IMR-90 (cell line): Measurements from ENCODE around the gene MGA. TPM values are rescaled to one million over a fixed set of nuclear protein-coding genes. Genes with fewer than 3 reads are reported as not detected.

Source experiments
- ATAC-seq: fragments of 200-7000 bp; cut with Tn5 transposase; 2 replicates; pipeline ENCODE4 v1.9.1; 2020; ENCODE audit warnings: low read depth, mild to moderate bottlenecking, moderate library complexity
- BruUV-seq: library from RNA; stranded (reverse); fragments of 400-500 nt; replicated peaks from 2 replicates; lab custom pipeline; 2021; lab: Mats Ljungman, UMichigan
- CTCF ChIA-PET: fragments of 300-600 bp; formaldehyde crosslinking; extraction: SDS; loops from one replicate; lab custom pipeline; 2021; ENCODE audit warnings: antibody characterized with exemption; lab: Yijun Ruan, JAX
- POLR2A ChIA-PET: fragments of 300-600 bp; sonication (Branson Sonifier 250); formaldehyde crosslinking; loops from one replicate; lab custom pipeline; 2022; ENCODE audit warnings: antibody characterized with exemption; ENCODE audit not compliant: unreplicated experiment; lab: Charles Lee
- DNase-seq: peaks from one replicate; pipeline ENCODE4 v3.0.0; 2013
- H2AFZ ChIP-seq: replicated peaks from 2 replicates; pipeline ENCODE3; 2013; ENCODE audit warnings: low read length, mild to moderate bottlenecking; ENCODE audit not compliant: poor library complexity
- H2AK5ac ChIP-seq: 2 replicates; pipeline ENCODE4 v1.6.1; 2013; ENCODE audit warnings: low read depth, low read length, inconsistent platforms
- H2AK9ac ChIP-seq: replicated peaks from 2 replicates; pipeline ENCODE3; 2013; ENCODE audit warnings: mild to moderate bottlenecking, low read depth, low read length, moderate library complexity; ENCODE audit not compliant: poor library complexity
- H2BK120ac ChIP-seq: 2 replicates; pipeline ENCODE4 v1.6.1; 2013; ENCODE audit warnings: low read depth, low read length, inconsistent platforms
- H2BK15ac ChIP-seq: 3 replicates; pipeline ENCODE4 v1.6.1; 2013; ENCODE audit warnings: low read depth, low read length, inconsistent platforms
- H2BK20ac ChIP-seq: 2 replicates; pipeline ENCODE4 v1.6.1; 2013; ENCODE audit warnings: low read depth, mild to moderate bottlenecking, inconsistent platforms, low read length, moderate library complexity
- H2BK5ac ChIP-seq: 2 replicates; pipeline ENCODE4 v1.6.1; 2013; ENCODE audit warnings: mild to moderate bottlenecking, low read depth, low read length, inconsistent platforms; ENCODE audit not compliant: poor library complexity, severe bottlenecking
- H3K14ac ChIP-seq: replicated peaks from 2 replicates; pipeline ENCODE4 v1.6.1; 2013; ENCODE audit warnings: low read depth, low read length, inconsistent platforms
- H3K18ac ChIP-seq: 2 replicates; pipeline ENCODE4 v1.6.1; 2013; ENCODE audit warnings: low read depth, low read length, control low read depth
- H3K23ac ChIP-seq: 2 replicates; pipeline ENCODE4 v1.6.1; 2013; ENCODE audit warnings: low read depth, low read length, inconsistent platforms
- H3K27ac ChIP-seq: 2 replicates; pipeline ENCODE4 v1.5.1; 2013; ENCODE audit warnings: mild to moderate bottlenecking, control low read depth, low read length; ENCODE audit not compliant: insufficient read depth
- H3K27me3 ChIP-seq: 2 replicates; pipeline ENCODE4 v1.6.1; 2013; ENCODE audit warnings: low read length; ENCODE audit not compliant: control insufficient read depth, insufficient read depth
- H3K36me3 ChIP-seq: 2 replicates; pipeline ENCODE4 v1.6.1; 2013; ENCODE audit warnings: low read length, mixed read lengths; ENCODE audit not compliant: control insufficient read depth, insufficient read depth
- H3K4ac ChIP-seq: 2 replicates; pipeline ENCODE4 v1.6.1; 2013; ENCODE audit warnings: low read depth, low read length, inconsistent platforms
- H3K4me1 ChIP-seq: 2 replicates; pipeline ENCODE4 v1.6.1; 2013; ENCODE audit warnings: low read length, mixed read lengths; ENCODE audit not compliant: control insufficient read depth, insufficient read depth
- H3K4me2 ChIP-seq: 2 replicates; pipeline ENCODE4 v1.6.1; 2013; ENCODE audit warnings: low read depth, mild to moderate bottlenecking, control low read depth, low read length, moderate library complexity
- H3K4me3 ChIP-seq: 2 replicates; pipeline ENCODE4 v1.5.1; 2013; ENCODE audit warnings: low read depth, mild to moderate bottlenecking, control low read depth, low read length, moderate library complexity; ENCODE audit not compliant: insufficient read depth
- H3K56ac ChIP-seq: 2 replicates; pipeline ENCODE4 v1.6.1; 2013; ENCODE audit warnings: low read length, inconsistent platforms; ENCODE audit not compliant: insufficient read depth; ENCODE audit errors: extremely low read depth
- H3K79me1 ChIP-seq, 2 experiments: 2 replicates each; pipeline ENCODE4 v1.6.1; 2013; ENCODE audit warnings: low read length in 2 of 2, inconsistent platforms in 1 of 2, low read depth in 1 of 2
- H3K9ac ChIP-seq: 2 replicates; pipeline ENCODE4 v1.6.1; 2013; ENCODE audit warnings: low read depth, low read length, control low read depth
- H3K9me1 ChIP-seq: 2 replicates; pipeline ENCODE4 v1.6.1; 2013; ENCODE audit warnings: low read length, inconsistent platforms; ENCODE audit not compliant: insufficient read depth
- H3K9me3 ChIP-seq: 2 replicates; pipeline ENCODE4 v1.6.1; 2013; ENCODE audit warnings: low read length; ENCODE audit not compliant: control insufficient read depth, insufficient read depth
- H4K20me1 ChIP-seq: 2 replicates; pipeline ENCODE4 v1.6.1; 2013; ENCODE audit warnings: low read length, inconsistent platforms; ENCODE audit not compliant: insufficient read depth
- H4K5ac ChIP-seq: 2 replicates; pipeline ENCODE4 v1.6.1; 2013; ENCODE audit warnings: mild to moderate bottlenecking, low read depth, low read length, control low read depth
- H4K8ac ChIP-seq, 2 experiments: 2 replicates each; pipeline ENCODE4 v1.6.1; 2013; ENCODE audit warnings: low read depth in 2 of 2, low read length in 2 of 2, control low read depth in 1 of 2, inconsistent platforms in 1 of 2
- H4K91ac ChIP-seq: 2 replicates; pipeline ENCODE4 v1.6.1; 2013; ENCODE audit warnings: low read depth, low read length, inconsistent platforms; ENCODE audit not compliant: insufficient read depth
- BHLHE40 ChIP-seq: fragments of 150-350 bp; IDR thresholded peaks from 2 replicates; pipeline ENCODE4 v1.6.1; 2016; ENCODE audit warnings: mild to moderate bottlenecking, low read depth, low read length
- CEBPB ChIP-seq: IDR thresholded peaks from 2 replicates; pipeline ENCODE4 v1.6.1; 2012; ENCODE audit warnings: low read depth, low read length, improper control_type of control experiment
- CHD1 ChIP-seq: IDR thresholded peaks from 2 replicates; pipeline ENCODE4 v1.6.1; 2012; ENCODE audit warnings: low read depth, low read length, improper control_type of control experiment
- CTCF ChIP-seq: conservative IDR thresholded peaks from 2 replicates; pipeline ENCODE4 v1.5.1; 2012; ENCODE audit warnings: mild to moderate bottlenecking, low read depth, low read length, improper control_type of control experiment
- ELK1 ChIP-seq: fragments of 150-350 bp; IDR thresholded peaks from 2 replicates; pipeline ENCODE4 v1.6.1; 2016; ENCODE audit warnings: low read depth, mild to moderate bottlenecking, low read length, moderate library complexity, borderline replicate concordance
- FOS ChIP-seq: fragments of 150-350 bp; IDR thresholded peaks from 2 replicates; pipeline ENCODE4 v1.6.1; 2016; ENCODE audit warnings: low read depth, low read length
- MAFK ChIP-seq: IDR thresholded peaks from 2 replicates; pipeline ENCODE4 v1.6.1; 2012; ENCODE audit warnings: low read depth, low read length, improper control_type of control experiment
- MAZ ChIP-seq: IDR thresholded peaks from 2 replicates; pipeline ENCODE4 v1.6.1; 2012; ENCODE audit warnings: low read depth, mild to moderate bottlenecking, low read length, improper control_type of control experiment, moderate library complexity, borderline replicate concordance
- MXI1 ChIP-seq: IDR thresholded peaks from 2 replicates; pipeline ENCODE4 v1.6.1; 2012; ENCODE audit warnings: low read depth, mild to moderate bottlenecking, low read length, moderate library complexity, borderline replicate concordance
- NFE2L2 ChIP-seq: fragments of 150-350 bp; IDR thresholded peaks from 2 replicates; pipeline ENCODE4 v1.6.1; 2016; ENCODE audit warnings: low read depth, mild to moderate bottlenecking, low read length
- POLR2A ChIP-seq: IDR thresholded peaks from 2 replicates; pipeline ENCODE4 v1.6.1; 2012; ENCODE audit warnings: mild to moderate bottlenecking, low read depth, low read length
- RAD21 ChIP-seq: IDR thresholded peaks from 2 replicates; pipeline ENCODE4 v1.6.1; 2012; ENCODE audit warnings: low read length, improper control_type of control experiment
- RCOR1 ChIP-seq: IDR thresholded peaks from 2 replicates; pipeline ENCODE4 v1.6.1; 2012; ENCODE audit warnings: mild to moderate bottlenecking, low read length, improper control_type of control experiment; ENCODE audit not compliant: insufficient replicate concordance
- RFX5 ChIP-seq: IDR thresholded peaks from 2 replicates; pipeline ENCODE4 v1.8.0; 2012; ENCODE audit warnings: low read depth, mild to moderate bottlenecking, low read length, moderate library complexity
- SMC3 ChIP-seq: fragments of 150-350 bp; IDR thresholded peaks from 2 replicates; pipeline ENCODE4 v1.6.1; 2016; ENCODE audit warnings: low read depth, mild to moderate bottlenecking, antibody characterized with exemption, low read length, moderate library complexity
- USF2 ChIP-seq: fragments of 150-350 bp; IDR thresholded peaks from 2 replicates; pipeline ENCODE4 v1.6.1; 2017; ENCODE audit warnings: mild to moderate bottlenecking, antibody characterized with exemption, low read length, low read depth
- whole genome bisulfite sequencing, 2 experiments: methylation state at CpG; one replicate each; pipeline versions ENCODE4 v1.1.5 to v1.1.7; 2013; ENCODE audit warnings: missing lambda C conversion rate in 2 of 2; ENCODE audit not compliant: insufficient read length in 1 of 2; ENCODE audit errors: extremely low coverage in 2 of 2; 5-methylcytosine and 5-hydroxymethylcytosine counted together
- dilution Hi-C: fragments of 300-500 bp; cut with HindIII; formaldehyde crosslinking; loops from one replicate; pipeline ENCODE4 v1.14.3; 2018; ENCODE audit warnings: low sequenced_read_pairs; ENCODE audit not compliant: unreplicated experiment
- in situ Hi-C: fragments of 300-500 bp; cut with MboI; formaldehyde crosslinking; loops from 3 replicates; pipeline ENCODE4 v1.14.3; 2019; ENCODE audit warnings: low sequenced_read_pairs, inconsistent platforms, mixed read lengths
- intact Hi-C: fragments of 100-400 bp; cut with micrococcal nuclease; formaldehyde crosslinking; loops from 2 replicates; pipeline ENCODE4 v1.10.0; 2022
- polyA plus RNA-seq, 3 experiments: library from polyadenylated mRNA; depleted of rRNA; stranded (reverse); fragments of >200 nt; gene quantifications; 2 replicates each; pipeline ENCODE4 v1.2.3, GENCODE V29; 2012; ENCODE audit warnings: low replicate concordance in 1 of 3
- total RNA-seq: library from RNA; depleted of rRNA; stranded (reverse); fragments of >200 nt; gene quantifications from 2 replicates; pipeline ENCODE4 v1.2.3, GENCODE V29; 2012

Gene MGA
- total and polyA plus RNA-seq, 2 of the 4 experiments (the other 2 are of a cell fraction), result 3.2 to 38.0 TPM

GRCh38 chr15:41817781-41818180, 157.6 kb downstream of the MGA start:
- H2AK9ac ChIP-seq, result no peak overlapping the region
- intact Hi-C loops, result loop anchor here (10.0 kb wide), 1 partner anchor 353 kb away; no protein-coding TSS in a partner anchor
- H3K23ac ChIP-seq, result no peak overlapping the region
- dilution Hi-C loops, result no loop called here
- no peak overlapping the region for H3K56ac ChIP-seq
- no peak overlapping the region for H4K91ac ChIP-seq
- ChIA-PET CTCF (no interaction called here), POLR2A (no interaction called here)
- no peak overlapping the region for H3K18ac ChIP-seq
- ATAC-seq (no peak), DNase-seq (no peak)
- H3K36me3 ChIP-seq, result peaks cover 70% of the 10 kb centered on the region
- TF ChIP-seq MXI1, result no peak
- no peak for TF ChIP-seq POLR2A
- TF ChIP-seq CHD1, result no peak
- TF ChIP-seq MAZ, result no peak
- no peak for TF ChIP-seq NFE2L2
- no peak for TF ChIP-seq ELK1
- no peak for TF ChIP-seq RCOR1
- no peak for TF ChIP-seq USF2
- TF ChIP-seq BHLHE40, result no peak
- TF ChIP-seq MAFK, result no peak
- no peak for TF ChIP-seq RFX5
- no peak for TF ChIP-seq FOS
- no peak for TF ChIP-seq CTCF
- TF ChIP-seq SMC3, result no peak
- no peak for TF ChIP-seq CEBPB
- no peak for TF ChIP-seq RAD21
- H2BK15ac ChIP-seq, result no peak overlapping the region
- H3K27me3 ChIP-seq, result no peaks in the 10 kb centered on the region
- BruUV-seq, result no TSS peak
- no peak overlapping the region for H4K5ac ChIP-seq
- H3K27ac ChIP-seq, result no peak overlapping the region
- no peak overlapping the region for H3K14ac ChIP-seq
- in situ Hi-C loops, result no loop called here
- H3K4me3 ChIP-seq, result no peak overlapping the region
- no peak overlapping the region for H3K4ac ChIP-seq
- no CpG with 5 or more reads among the region's 6 CpGs for WGBS, 2 experiments
- no peak overlapping the region for H2AFZ ChIP-seq
- H3K9me3 ChIP-seq, result no peaks in the 10 kb centered on the region
- no peaks in the 10 kb centered on the region for H3K9me1 ChIP-seq
- H2BK120ac ChIP-seq, result no peak overlapping the region
- H2BK5ac ChIP-seq, result no peak overlapping the region
- no peak overlapping the region for H3K9ac ChIP-seq
- no peak overlapping the region for H3K4me2 ChIP-seq
- peaks cover 0 to 8% of the 10 kb centered on the region in 2 experiments; a peak in 1 of 4 replicates for H3K79me1 ChIP-seq
- no peak overlapping the region for H2BK20ac ChIP-seq
- H3K4me1 ChIP-seq, result no peaks in the 10 kb centered on the region
- no peaks in the 10 kb centered on the region for H4K20me1 ChIP-seq
- no peak overlapping the region for H4K8ac ChIP-seq
- no peak overlapping the region for H2AK5ac ChIP-seq
